Ramos (cell line): ENCODE results near the gene SPAG17.

Source experiments
- in situ Hi-C: fragments of 300-500 bp; cut with MboI; formaldehyde crosslinking; loops from one replicate; pipeline ENCODE4 v1.14.3; 2022; ENCODE audit warnings: low sequenced_read_pairs; ENCODE audit not compliant: unreplicated experiment

SPAG17 gene

GRCh38 chr1:118090130-118090529 lies 94.9 kb downstream of the SPAG17 start:
- in situ Hi-C loops: no loop called here

DNA sequence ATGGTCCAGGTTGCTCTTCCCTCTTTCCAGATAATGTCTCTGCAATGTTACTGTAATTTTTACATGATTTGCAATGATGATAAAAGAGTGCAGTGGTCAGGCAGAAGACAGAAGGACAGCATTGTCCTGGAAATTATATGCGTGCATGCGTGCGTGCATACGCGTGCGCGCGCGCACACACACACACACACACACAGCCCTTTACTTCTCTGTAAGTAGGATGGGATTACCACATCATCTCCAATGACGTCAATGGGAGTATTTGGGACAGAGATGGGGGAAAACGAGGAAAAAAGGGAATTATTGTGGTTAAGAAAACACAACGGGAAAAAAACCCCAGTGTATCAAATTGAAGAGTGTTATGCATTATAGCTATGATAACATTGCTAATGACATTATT lies 99.7 kb downstream of the SPAG17 start:
- in situ Hi-C loops: no loop called here

DNA sequence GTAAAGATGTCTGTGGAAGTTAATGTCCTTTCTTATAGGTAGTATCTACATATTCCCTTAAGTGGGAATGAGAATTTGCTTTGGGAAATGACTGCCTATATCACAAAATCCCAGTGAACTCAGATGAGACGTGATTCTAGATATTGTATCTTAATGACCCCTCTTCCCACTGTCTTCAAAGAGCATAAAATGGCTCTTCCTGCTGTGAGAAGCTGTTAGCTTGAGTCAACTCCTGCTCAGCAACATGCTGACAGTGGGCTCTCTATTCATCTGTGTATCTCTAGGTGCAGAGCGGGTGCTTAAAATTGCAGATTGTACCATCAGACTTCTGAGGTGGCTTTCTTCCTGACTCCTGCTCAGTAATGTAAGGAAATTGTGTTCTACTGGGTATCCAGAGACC lies 100.6 kb downstream of the SPAG17 start:
- in situ Hi-C loops: no loop called here

- in situ Hi-C loops: no loop called here
Observed at GRCh38 chr1:118082984-118083383, 102.0 kb downstream of the SPAG17 start.

GRCh38 chr1:118081387-118081786 lies 103.6 kb downstream of the SPAG17 start:
- in situ Hi-C loops: no loop called here

GRCh38 chr1:118077331-118078045 lies 107.5 kb downstream of the SPAG17 start:
- in situ Hi-C loops: no loop called here

GRCh38 chr1:118075116-118075515 lies 109.9 kb downstream of the SPAG17 start:
- in situ Hi-C loops: no loop called here

- in situ Hi-C loops: no loop called here
Observed at GRCh38 chr1:118073648-118074435, 111.2 kb downstream of the SPAG17 start.

DNA sequence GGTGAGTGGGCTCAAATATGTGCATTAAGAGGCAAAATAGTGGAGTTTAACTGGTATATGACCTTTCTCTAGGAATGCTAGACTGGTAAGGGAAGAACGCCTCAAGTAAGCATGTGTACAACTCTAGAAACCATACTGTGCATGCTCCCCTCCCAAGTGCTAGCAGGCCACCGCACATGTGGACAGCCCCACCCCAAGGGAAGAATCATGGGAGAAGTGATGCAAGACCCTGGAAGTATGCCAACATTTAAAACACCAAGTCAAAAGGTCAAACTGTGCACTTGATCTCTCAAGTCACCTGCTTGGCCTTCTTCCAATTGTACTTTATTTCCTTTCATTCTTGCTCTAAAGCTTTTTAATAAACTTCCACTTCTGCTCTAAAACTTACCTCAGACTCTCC lies 135.0 kb downstream of the SPAG17 start:
- in situ Hi-C loops: no loop called here

- in situ Hi-C loops: no loop called here
Observed at GRCh38 chr1:118047650-118048224, 137.3 kb downstream of the SPAG17 start.

GRCh38 chr1:118047006-118047649 lies 137.9 kb downstream of the SPAG17 start:
- in situ Hi-C loops: no loop called here

- in situ Hi-C loops: no loop called here
Observed at GRCh38 chr1:118043624-118044023, 141.4 kb downstream of the SPAG17 start.

DNA sequence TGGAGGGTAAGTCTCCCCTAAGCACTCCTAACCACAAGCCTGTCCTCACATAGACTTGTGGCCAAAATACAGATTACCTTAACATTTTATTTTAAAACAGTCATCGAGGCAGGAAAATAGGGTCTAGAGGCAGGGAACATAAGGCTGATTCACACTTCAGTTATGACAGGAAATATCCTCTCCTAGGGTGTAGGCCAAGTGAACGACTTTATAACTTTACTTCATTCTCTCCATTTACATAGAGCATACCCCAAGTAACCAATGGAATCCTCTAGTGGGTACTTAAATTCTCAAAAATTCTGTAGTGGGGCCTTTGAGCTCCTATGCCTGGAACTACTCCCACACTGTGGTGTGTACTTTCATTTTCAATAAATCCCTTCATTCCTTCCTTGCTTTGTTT lies 142.5 kb downstream of the SPAG17 start:
- in situ Hi-C loops: no loop called here

DNA sequence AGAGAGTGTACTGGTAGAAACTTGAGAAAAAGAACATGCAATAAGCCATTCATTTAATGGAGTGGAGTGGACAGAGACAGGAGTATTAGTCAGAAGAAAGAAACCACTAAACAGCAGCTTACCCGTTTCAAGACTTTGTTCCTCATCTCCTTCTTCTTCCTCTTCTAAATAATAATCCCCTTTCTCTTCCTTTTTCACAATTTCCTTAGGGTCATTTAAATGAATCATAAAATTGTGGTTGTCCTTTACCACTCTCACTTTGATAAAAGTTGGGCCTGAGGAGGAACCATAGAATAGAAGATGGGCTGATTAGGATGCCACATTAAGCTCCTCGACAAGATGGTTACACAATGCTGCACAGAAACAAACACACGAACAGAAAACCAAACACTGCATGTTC lies 145.9 kb downstream of the SPAG17 start:
- in situ Hi-C loops: no loop called here

DNA sequence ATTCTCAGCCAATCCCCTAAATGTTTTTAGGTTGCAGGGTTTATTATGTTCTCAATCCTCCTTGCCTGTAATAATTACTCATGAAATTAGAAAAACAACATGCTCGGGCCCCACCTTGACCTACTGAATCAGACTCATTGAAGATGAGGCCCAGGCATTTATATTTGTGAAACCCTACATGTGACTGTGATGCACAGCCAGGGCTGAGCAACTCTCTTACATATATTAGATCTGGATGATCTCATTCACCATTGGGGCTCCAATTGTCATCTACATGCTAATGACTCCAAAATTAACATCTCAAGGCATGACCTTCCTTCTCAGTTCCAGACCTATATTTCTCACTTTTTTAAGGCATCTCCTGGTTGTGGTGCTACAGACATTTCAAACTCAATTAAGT lies 152.1 kb downstream of the SPAG17 start:
- in situ Hi-C loops: no loop called here

GRCh38 chr1:118028267-118028666 lies 156.8 kb downstream of the SPAG17 start:
- in situ Hi-C loops: no loop called here

DNA sequence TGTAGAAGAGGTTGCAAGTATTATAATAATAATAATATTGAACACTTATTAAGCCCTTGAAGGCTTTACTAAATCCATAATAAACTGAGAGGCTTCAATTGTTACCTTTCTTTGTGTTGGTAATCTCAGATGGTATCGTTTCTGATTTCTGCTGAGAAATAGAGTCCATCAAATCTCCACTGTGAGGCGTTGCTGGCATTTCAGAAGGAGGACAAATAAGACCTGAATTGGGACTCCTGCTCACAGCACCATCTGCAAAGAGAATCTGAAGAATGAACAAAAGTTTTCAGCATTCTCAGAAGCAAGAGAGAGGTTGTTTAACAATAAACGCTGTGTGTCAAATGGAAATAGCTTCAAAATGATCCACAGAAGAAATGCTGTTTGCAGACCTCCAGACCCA lies 161.8 kb downstream of the SPAG17 start:
- in situ Hi-C loops: no loop called here

GRCh38 chr1:118021668-118022067 lies 163.4 kb downstream of the SPAG17 start:
- in situ Hi-C loops: no loop called here

GRCh38 chr1:118018060-118018459 lies 167.0 kb downstream of the SPAG17 start:
- in situ Hi-C loops: no loop called here

- in situ Hi-C loops: no loop called here
Observed at GRCh38 chr1:118013938-118014337, 171.1 kb downstream of the SPAG17 start.

GRCh38 chr1:118013336-118013735 lies 171.7 kb downstream of the SPAG17 start:
- in situ Hi-C loops: no loop called here
